ENCODE measurements around the gene DBNDD1. TPM values are rescaled to one million over a fixed set of nuclear protein-coding genes. Genes with fewer than 3 reads are reported as not detected.
"Not testable (repeated sequence)": the region's sequence is repeated elsewhere in the genome, so short reads cannot be mapped to it uniquely, and the experiment has no call there.

DBNDD1 gene
- total RNA-seq, 1 donor from 2014 or later = 56.5 TPM

DNA sequence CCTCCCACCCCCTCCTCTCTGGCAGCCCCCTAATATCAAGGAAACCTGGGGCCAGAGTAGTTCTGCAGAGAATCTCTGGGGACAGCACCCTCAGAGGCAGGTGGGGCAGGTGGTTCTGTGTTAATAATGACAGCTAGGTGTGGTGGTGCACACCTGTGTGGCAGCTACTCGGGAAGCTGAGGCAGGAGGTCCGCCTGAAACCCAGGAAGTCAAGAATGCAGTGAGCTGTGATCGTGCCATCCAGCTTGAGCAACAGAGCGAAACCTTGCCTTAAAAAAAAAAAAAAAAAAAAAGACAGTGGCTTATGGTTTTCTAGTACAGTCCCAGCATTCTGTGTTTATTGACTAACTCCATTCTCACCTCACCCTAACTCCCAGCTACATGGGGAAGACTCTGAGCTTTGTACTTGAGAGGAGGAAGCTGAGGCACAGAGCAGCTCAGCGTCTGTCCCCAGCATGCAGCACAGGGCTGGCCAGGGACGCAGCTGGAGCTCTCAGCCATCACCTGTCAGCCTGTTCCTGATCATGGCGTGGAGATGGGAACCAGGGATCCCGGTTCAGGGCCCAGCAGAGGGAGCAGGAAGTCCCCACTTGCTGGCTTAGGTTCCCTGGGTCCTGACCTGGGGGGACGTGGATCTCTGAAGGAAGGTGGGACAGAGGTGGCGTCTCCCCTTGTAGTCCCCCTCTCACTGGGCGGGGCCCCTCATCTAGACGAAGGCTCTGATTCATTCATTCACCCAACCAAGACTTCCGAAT, 6.1 kb downstream of the DBNDD1 start:
- no peak for DNase-seq (ENCODE audit: low read depth)

GRCh38 chr16:90011908-90012501, 7.3 kb downstream of the DBNDD1 start:
- no peak for DNase-seq (ENCODE audit: low read depth)

GRCh38 chr16:90011508-90011819, 7.8 kb downstream of the DBNDD1 start:
- peak; percentile 77 for DNase-seq (ENCODE audit: low read depth)

- DNase-seq (ENCODE audit: low read depth) = no peak
Observed at GRCh38 chr16:90010676-90011507, 8.4 kb downstream of the DBNDD1 start.

- no peak for DNase-seq (ENCODE audit: low read depth)
Observed at GRCh38 chr16:90009172-90009899, 9.9 kb downstream of the DBNDD1 start.

GRCh38 chr16:90008708-90009145, 10.5 kb downstream of the DBNDD1 start:
- no peak for DNase-seq (ENCODE audit: low read depth)

- not testable (repeated sequence) for DNase-seq (ENCODE audit: low read depth)
Observed at GRCh38 chr16:90007635-90008234, 11.5 kb downstream of the DBNDD1 start.

DNA sequence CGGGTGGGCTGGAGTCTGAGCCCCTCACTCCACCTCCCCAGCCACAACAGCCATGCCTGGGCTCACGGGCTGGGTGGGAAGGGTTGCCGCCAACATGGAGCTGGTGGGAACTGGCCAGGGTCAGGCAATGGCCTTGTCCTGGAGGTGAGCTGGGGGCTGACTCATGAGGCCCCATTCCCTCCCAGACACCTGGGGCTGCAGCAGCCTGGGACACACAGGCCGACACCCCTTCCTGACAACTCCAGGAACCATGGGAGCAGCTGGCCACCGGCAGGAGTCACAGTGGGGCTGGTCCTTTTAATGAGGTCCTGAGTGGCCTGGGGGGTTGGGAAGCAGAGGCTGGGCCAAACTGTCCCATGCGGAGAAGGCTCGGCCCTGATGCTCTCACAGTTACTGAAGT, 12.2 kb downstream of the DBNDD1 start:
- no peak for DNase-seq (ENCODE audit: low read depth)

GRCh38 chr16:90005956-90006663, 13.1 kb downstream of the DBNDD1 start:
- DNase-seq (ENCODE audit: low read depth) = no peak

GRCh38 chr16:90004577-90004976, 14.7 kb downstream of the DBNDD1 start:
- DNase-seq (ENCODE audit: low read depth) = no peak

- no peak for DNase-seq (ENCODE audit: low read depth)
Observed at GRCh38 chr16:90002759-90003158, 16.5 kb downstream of the DBNDD1 start.

DNA sequence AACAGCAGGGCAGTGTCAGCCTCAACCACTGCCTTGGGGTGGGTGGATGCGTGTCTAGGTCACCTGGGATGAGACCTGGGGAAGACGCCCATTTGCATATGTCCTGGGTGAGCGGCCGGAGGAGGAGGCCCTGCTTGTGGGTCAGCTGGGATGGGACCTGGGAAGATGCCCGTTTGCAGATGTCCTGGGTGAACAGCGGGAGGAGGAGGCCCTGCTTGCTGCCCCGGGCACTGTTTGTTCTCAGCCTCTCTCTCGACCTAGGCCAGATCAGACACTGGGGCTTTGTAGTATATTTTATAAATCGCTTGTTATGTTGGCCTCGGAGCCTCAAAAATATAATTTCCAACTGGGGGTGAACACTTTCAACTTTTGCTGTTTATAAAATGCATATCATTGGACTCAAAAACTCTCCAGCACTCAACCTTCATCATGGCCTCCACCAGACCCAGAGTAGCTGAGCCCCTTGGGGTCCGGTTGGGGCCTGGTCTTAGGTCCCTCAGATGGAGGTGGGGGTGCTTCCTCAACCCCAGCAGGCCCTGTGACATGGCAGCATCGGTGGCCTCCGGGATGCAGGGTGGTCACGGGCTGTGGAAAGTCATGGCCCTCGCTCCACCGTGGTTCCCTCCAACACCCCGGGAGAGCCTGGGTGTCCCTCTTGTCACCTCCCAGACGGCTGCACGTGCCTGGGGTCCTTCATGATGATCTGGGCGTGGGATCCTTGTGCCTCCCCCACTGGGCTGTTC, 17.3 kb downstream of the DBNDD1 start:
- no peak for DNase-seq (ENCODE audit: low read depth)

DNA sequence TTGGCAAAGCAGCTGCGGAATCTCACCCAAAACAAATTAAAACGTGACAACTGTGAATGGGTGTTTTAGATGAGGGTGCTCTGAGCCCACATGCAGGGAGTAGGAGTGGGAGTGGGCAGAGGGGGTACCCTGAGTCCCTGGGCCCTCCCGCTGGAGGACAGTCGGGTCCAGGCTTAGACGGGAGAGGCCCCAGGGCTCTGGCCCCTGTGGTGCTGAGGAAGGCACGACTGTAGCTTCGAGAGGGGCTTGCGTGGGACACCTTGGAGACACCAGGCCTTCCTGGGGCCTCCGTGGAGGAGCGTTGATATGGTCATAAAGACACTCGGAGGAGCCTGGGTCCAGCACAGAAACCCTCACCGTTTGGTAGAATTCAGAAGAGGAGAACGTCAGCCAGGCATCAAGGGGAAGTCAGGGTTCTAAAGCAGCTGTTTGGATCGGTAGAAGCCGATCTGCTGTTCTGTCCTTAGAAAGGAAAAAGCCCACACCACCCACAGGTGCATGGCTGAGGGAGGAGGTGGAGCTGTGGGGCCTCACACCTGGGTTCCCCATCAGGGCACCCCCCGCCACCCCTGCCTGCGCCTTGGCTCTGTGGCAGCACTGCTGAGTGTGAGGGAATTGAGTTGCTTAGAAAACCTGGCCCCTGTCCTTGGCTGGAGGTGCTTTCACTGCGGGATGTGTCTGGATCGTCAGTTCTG, 18.4 kb downstream of the DBNDD1 start:
- no peak for DNase-seq (ENCODE audit: low read depth)

DNA sequence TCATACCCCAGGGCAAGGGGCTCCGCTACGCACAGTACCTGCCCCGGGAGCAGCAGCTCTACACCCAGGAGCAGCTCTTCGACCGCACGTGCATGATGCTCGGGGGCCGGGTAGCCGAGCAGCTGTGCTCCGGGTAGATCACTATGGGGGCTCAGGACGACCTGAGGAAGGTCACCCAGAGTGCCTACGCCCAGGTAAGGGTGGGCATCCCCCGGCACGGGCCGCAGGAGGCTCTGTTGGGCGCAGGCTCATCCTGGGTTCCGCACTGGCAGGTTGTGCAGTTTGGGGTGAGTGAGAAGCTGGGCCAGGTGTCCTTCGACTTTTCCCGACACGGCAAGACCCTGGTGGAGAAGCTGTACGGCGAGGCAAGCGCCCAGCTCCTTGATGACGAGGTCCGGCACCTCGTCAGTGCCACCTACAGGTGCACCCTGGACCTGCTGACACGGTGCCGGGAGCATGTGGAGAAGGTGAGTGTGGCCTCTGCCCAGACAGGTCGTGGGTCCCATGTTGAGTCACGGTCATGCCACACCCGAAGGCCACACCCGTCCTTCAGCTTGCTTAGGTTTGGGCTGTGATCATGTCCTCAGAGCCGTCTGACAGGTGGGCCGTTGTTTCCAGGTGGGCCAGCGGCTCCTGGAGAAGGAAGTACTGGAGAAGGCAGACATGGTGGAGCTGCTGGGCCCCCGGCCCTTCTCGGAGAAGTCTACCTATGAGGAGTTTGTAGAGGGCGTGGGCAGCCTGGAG, 19.3 kb downstream of the DBNDD1 start:
- no peak for DNase-seq (ENCODE audit: low read depth)

GRCh38 chr16:89996178-89996489, 23.1 kb downstream of the DBNDD1 start:
- DNase-seq (ENCODE audit: low read depth) = no peak

DNA sequence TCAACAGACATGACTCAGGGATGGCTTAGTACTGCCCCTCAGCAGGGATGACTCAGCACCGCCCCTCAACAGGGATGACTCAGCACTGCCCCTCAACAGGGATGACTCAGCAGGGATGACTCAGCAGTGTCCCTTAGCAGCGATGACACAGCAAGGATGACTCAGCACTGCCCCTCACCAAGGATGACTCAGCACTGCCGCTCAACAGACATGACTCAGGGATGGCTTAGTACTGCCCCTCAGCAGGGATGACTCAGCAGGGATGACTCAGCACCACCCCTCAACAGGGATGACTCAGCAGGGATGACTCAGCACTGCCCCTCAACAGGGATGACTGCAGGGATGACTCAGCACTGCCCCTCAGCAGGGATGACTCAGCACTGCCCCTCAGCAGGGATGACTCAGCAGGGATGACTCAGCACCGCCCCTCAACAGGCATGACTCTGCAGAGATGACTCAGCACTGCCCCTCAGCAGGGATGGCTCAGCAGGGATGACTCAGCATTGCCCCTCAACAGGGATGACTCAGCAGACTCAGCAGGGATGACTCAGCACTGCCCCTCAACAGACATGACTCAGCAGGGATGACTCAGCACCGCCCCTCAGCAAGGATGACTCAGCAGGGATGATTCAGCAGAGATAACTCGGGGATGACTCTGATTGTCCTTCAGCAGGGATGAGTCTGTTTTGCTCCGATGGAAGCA, 23.6 kb downstream of the DBNDD1 start:
- peak; percentile 46 for DNase-seq (ENCODE audit: low read depth)

GRCh38 chr16:89994721-89995474, 24.4 kb downstream of the DBNDD1 start:
- DNase-seq (ENCODE audit: low read depth) = peak; percentile 66
